SK-N-SH (cell line): Measurements from ENCODE around the gene IGFBP3. TPM values are rescaled to one million over a fixed set of nuclear protein-coding genes. Genes with fewer than 3 reads are reported as not detected.

ENCODE experiments used
- CTCF ChIA-PET: fragments of 300-600, 350-600 bp; formaldehyde crosslinking; extraction: SDS; loops from one replicate; lab custom pipeline; 2021; lab: Yijun Ruan, JAX
- POLR2A ChIA-PET: fragments of 350-600 bp; sonication (Branson Sonifier 250); formaldehyde crosslinking; extraction: SDS; loops from one replicate; lab custom pipeline; 2020; ENCODE audit warnings: antibody characterized with exemption, inconsistent platforms; lab: Yijun Ruan, JAX
- DNase-seq: peaks from one replicate; pipeline ENCODE4 v3.0.0; 2012
- H2AFZ ChIP-seq: fragments of 200-600 bp; sonication (generic); 2 replicates; pipeline ENCODE4 v1.8.1; 2016; ENCODE audit warnings: antibody characterized with exemption, mild to moderate bottlenecking, low read depth
- H3F3A ChIP-seq: fragments of 200-600 bp; sonication (generic); replicated peaks from 2 replicates; pipeline ENCODE3; 2016; ENCODE audit warnings: antibody characterized with exemption, mild to moderate bottlenecking; ENCODE audit not compliant: insufficient read depth
- H3K27ac ChIP-seq, 2 experiments: fragments of 200-500 bp in 1 of 2; fragments of 200-600 bp in 1 of 2; sonication (Bioruptor generic) in 1 of 2; sonication (generic), shearing (Covaris generic) in 1 of 2; 2 replicates each; pipeline versions ENCODE4 v1.5.1 to v1.6.1; 2014 to 2016; ENCODE audit warnings: low read depth in 2 of 2, inconsistent platforms in 1 of 2, low read length in 1 of 2, mild to moderate bottlenecking in 1 of 2, mixed read lengths in 1 of 2
- H3K27me3 ChIP-seq: fragments of 200-600 bp; sonication (generic), shearing (Covaris generic); 2 replicates; pipeline ENCODE4 v1.6.1; 2016; ENCODE audit warnings: mixed run types; ENCODE audit not compliant: insufficient read depth
- H3K36me3 ChIP-seq, 2 experiments: fragments of 200-500 bp in 1 of 2; fragments of 200-600 bp in 1 of 2; sonication (Bioruptor generic) in 1 of 2; sonication (generic) in 1 of 2; replicated peaks in 1 of 2; 2 replicates each; pipeline versions ENCODE3 to v1.5.1; 2014 to 2016; ENCODE audit warnings: low read length in 1 of 2, mild to moderate bottlenecking in 1 of 2; ENCODE audit not compliant: insufficient read depth in 2 of 2, control insufficient read depth in 1 of 2
- H3K4me1 ChIP-seq, 2 experiments: fragments of 200-500 bp in 1 of 2; fragments of 200-600 bp in 1 of 2; sonication (Bioruptor generic) in 1 of 2; sonication (generic), shearing (Covaris generic) in 1 of 2; 2 replicates each; pipeline versions ENCODE4 v1.5.1 to v1.6.1; 2014 to 2016; ENCODE audit warnings: low read depth in 1 of 2, low read length in 1 of 2, mixed run types in 1 of 2; ENCODE audit not compliant: insufficient read depth in 2 of 2, control insufficient read depth in 1 of 2
- H3K4me2 ChIP-seq: fragments of 200-600 bp; sonication (generic), shearing (Covaris generic); 2 replicates; pipeline ENCODE4 v1.6.1; 2017; ENCODE audit warnings: mixed run types
- H3K4me3 ChIP-seq, 2 experiments: fragments of 200-500 bp in 1 of 2; fragments of 200-600 bp in 1 of 2; sonication (Bioruptor generic) in 1 of 2; sonication (generic), shearing (Covaris generic) in 1 of 2; 2 replicates each; pipeline versions ENCODE4 v1.5.1 to v1.8.1; 2014 to 2016; ENCODE audit warnings: low read depth in 2 of 2, inconsistent platforms in 1 of 2, low read length in 1 of 2, mild to moderate bottlenecking in 1 of 2, mixed read lengths in 1 of 2, moderate library complexity in 1 of 2
- H3K79me2 ChIP-seq: fragments of 200-600 bp; sonication (generic); 2 replicates; pipeline ENCODE4 v1.8.1; 2017; ENCODE audit warnings: mild to moderate bottlenecking; ENCODE audit not compliant: insufficient read depth
- H3K9ac ChIP-seq: fragments of 200-600 bp; sonication (generic); 2 replicates; pipeline ENCODE4 v1.6.1; 2017; ENCODE audit warnings: mixed run types
- H3K9me2 ChIP-seq: fragments of 200-600 bp; sonication (generic); 2 replicates; pipeline ENCODE4 v1.6.1; 2017; ENCODE audit warnings: mixed run types
- H3K9me3 ChIP-seq: fragments of 200-600 bp; sonication (generic); 2 replicates; pipeline ENCODE4 v1.6.1; 2017; ENCODE audit warnings: mixed run types, mild to moderate bottlenecking, moderate library complexity
- H4K20me1 ChIP-seq: fragments of 200-600 bp; sonication (generic); 2 replicates; pipeline ENCODE4 v1.6.1; 2017; ENCODE audit warnings: mild to moderate bottlenecking, mixed run types; ENCODE audit not compliant: insufficient read depth
- GABPA ChIP-seq: IDR thresholded peaks from 2 replicates; pipeline ENCODE4 v1.4.0; 2012; ENCODE audit warnings: low read depth, mild to moderate bottlenecking
- GATA2 ChIP-seq: sonication (generic); formaldehyde crosslinking; IDR thresholded peaks from 2 replicates; pipeline ENCODE4 v1.5.0; 2020; ENCODE audit warnings: mild to moderate bottlenecking, missing genetic modification reagents
- MAX ChIP-seq: IDR thresholded peaks from 2 replicates; pipeline ENCODE4 v1.4.0; 2012; ENCODE audit warnings: low read depth
- MEF2A ChIP-seq: IDR thresholded peaks from 2 replicates; pipeline ENCODE4 v1.4.0; 2012; ENCODE audit warnings: low read depth, borderline replicate concordance
- NFIC ChIP-seq: IDR thresholded peaks from 2 replicates; pipeline ENCODE4 v1.4.0; 2012; ENCODE audit warnings: borderline replicate concordance
- NRF1 ChIP-seq: IDR thresholded peaks from 2 replicates; pipeline ENCODE4 v1.6.1; 2012; ENCODE audit warnings: low read depth, mild to moderate bottlenecking, low read length
- POLR2AphosphoS5 ChIP-seq: IDR thresholded peaks from 2 replicates; pipeline ENCODE4 v1.6.1; 2012; ENCODE audit warnings: low read depth, low read length
- REST ChIP-seq: IDR thresholded peaks from 2 replicates; pipeline ENCODE4 v1.6.1; 2012; ENCODE audit warnings: mild to moderate bottlenecking, low read depth, low read length, moderate library complexity
- SMC3 ChIP-seq: IDR thresholded peaks from 2 replicates; pipeline ENCODE4 v1.6.1; 2012; ENCODE audit warnings: low read depth, low read length, improper control_type of control experiment
- TAF1 ChIP-seq: IDR thresholded peaks from 2 replicates; pipeline ENCODE4 v1.6.1; 2012; ENCODE audit warnings: low read depth, mild to moderate bottlenecking, low read length, moderate library complexity, borderline replicate concordance
- ZBTB33 ChIP-seq: IDR thresholded peaks from 2 replicates; pipeline ENCODE4 v1.4.0; 2012; ENCODE audit warnings: low read depth, borderline replicate concordance
- WGBS: methylation state at CpG from one replicate; pipeline ENCODE4 v1.1.6; 2017; ENCODE audit warnings: low lambda C conversion rate; 5-methylcytosine and 5-hydroxymethylcytosine counted together
- polyA plus RNA-seq, 3 experiments: library from polyadenylated mRNA; depleted of rRNA; stranded (reverse); fragments of >200 nt; gene quantifications; 2 replicates each; pipeline ENCODE4 v1.2.3, GENCODE V29; 2012

IGFBP3 gene
- polyA plus RNA-seq, 1 of the 3 experiments (the other 2 are of a cell fraction), result 51.2 TPM

- POLR2A ChIA-PET, result no interaction called here
- Histone ChIP-seq H3K9me2 (no peaks in the 10 kb centered on the region), H3K9me3 (no peaks in the 10 kb centered on the region)
These were observed 38.6 kb downstream of the IGFBP3 start for GRCh38 chr7:45882465-45882810.

More at GRCh38 chr7:45882465-45882810, 38.6 kb downstream of the IGFBP3 start:
- no peak for DNase-seq
- H3K36me3 ChIP-seq, result no peaks in the 10 kb centered on the region
- no peak overlapping the region for H3K4me2 ChIP-seq
- no peaks in the 10 kb centered on the region for H3K27me3 ChIP-seq
- TF ChIP-seq MAX, result no peak
- TF ChIP-seq ZBTB33, result no peak
- TF ChIP-seq NFIC, result no peak
- TF ChIP-seq GATA2 (CRISPR knock-in tag), result no peak
- TF ChIP-seq GABPA, result no peak
- no peak for TF ChIP-seq REST
- no peak for TF ChIP-seq SMC3
- no peak for TF ChIP-seq POLR2AphosphoS5
- no peak for TF ChIP-seq NRF1
- TF ChIP-seq TAF1, result no peak
- no peak for TF ChIP-seq MEF2A
- TF ChIP-seq, all 33 proteins: peak for 0
- H3F3A ChIP-seq, result no peaks in the 10 kb centered on the region
- H3K4me3 ChIP-seq, result no peak overlapping the region
- no peak overlapping the region for H3K27ac ChIP-seq
- no peak overlapping the region for H3K9ac ChIP-seq
- 71% methylated on average over 5 of the region's 5 CpGs for WGBS
- no peaks in the 10 kb centered on the region for H4K20me1 ChIP-seq
- H2AFZ ChIP-seq, result no peak overlapping the region
- no peaks in the 10 kb centered on the region for H3K79me2 ChIP-seq
- no peaks in the 10 kb centered on the region for H3K4me1 ChIP-seq
- CTCF ChIA-PET, result interaction anchor here (1.1 to 1.4 kb wide), 3 partner anchors 8 to 41 kb away, joined by 3 to 6 read pairs (median 6); no protein-coding TSS in a partner anchor
